HCT116 (cell line): Measurements from ENCODE around the gene SFXN4. TPM values are rescaled to one million over a fixed set of nuclear protein-coding genes. Genes with fewer than 3 reads are reported as not detected.

Source experiments
- ATAC-seq: fragments of 200-7000 bp; cut with Tn5 transposase; 2 replicates; pipeline ENCODE4 v1.9.1; 2020; ENCODE audit warnings: mild to moderate bottlenecking, moderate library complexity
- BruUV-seq: library from RNA; stranded (reverse); fragments of 400-500 nt; replicated peaks from 2 replicates; lab custom pipeline; 2021; lab: Mats Ljungman, UMichigan
- CTCF ChIA-PET: fragments of 300-600 bp; sonication (Branson Sonifier 250); formaldehyde crosslinking; loops from one replicate; lab custom pipeline; 2021; ENCODE audit warnings: antibody characterized with exemption; lab: Charles Lee
- POLR2A ChIA-PET: fragments of 300-600, 350-600 bp; sonication (Branson Sonifier 250); formaldehyde crosslinking; loops from one replicate; lab custom pipeline; 2021; ENCODE audit warnings: antibody characterized with exemption; lab: Charles Lee
- RAD21 ChIA-PET, 2 experiments: fragments of 300-600 bp; sonication (Branson Sonifier 250); formaldehyde crosslinking; loops; one replicate each; lab custom pipeline; 2023; ENCODE audit warnings: low total read pairs in 2 of 2; ENCODE audit not compliant: uncharacterized antibody in 2 of 2, unreplicated experiment in 2 of 2, low non-redundant PET in 1 of 2; lab: Charles Lee
- DNase-seq: peaks from one replicate; pipeline ENCODE4 v3.0.0-alpha.2; 2010; ENCODE audit warnings: low read depth, low spot score
- H2AFZ ChIP-seq: fragments of 200-600 bp; shearing (Covaris generic), sonication (generic); 2 replicates; pipeline ENCODE4 v1.6.1; 2017; ENCODE audit warnings: low read depth, mixed run types, mixed read lengths, antibody characterized with exemption, low read length; ENCODE audit not compliant: poor library complexity, severe bottlenecking
- H3K27ac ChIP-seq: 2 replicates; pipeline ENCODE4 v1.5.1; 2012; ENCODE audit warnings: low read depth, low read length
- H3K27me3 ChIP-seq: fragments of 200-600 bp; sonication (generic); 2 replicates; pipeline ENCODE4 v1.6.1; 2016; ENCODE audit warnings: mixed run types, low read length, mixed read lengths; ENCODE audit not compliant: insufficient read depth
- H3K36me3 ChIP-seq, 2 experiments: fragments of 200-500 bp in 1 of 2; fragments of 200-600 bp in 1 of 2; sonication (Bioruptor generic) in 1 of 2; sonication (generic) in 1 of 2; 2 replicates each; pipeline versions ENCODE4 v1.5.1 to v1.6.1; 2014 to 2016; ENCODE audit warnings: low read length in 2 of 2, inconsistent platforms in 1 of 2, mixed read lengths in 1 of 2, mixed run types in 1 of 2; ENCODE audit not compliant: insufficient read depth in 2 of 2, control insufficient read depth in 1 of 2
- H3K4me1 ChIP-seq, 2 experiments: fragments of 200-600 bp in 1 of 2; sonication (generic) in 1 of 2; 2 replicates each; pipeline versions ENCODE4 v1.5.1 to v1.6.1; 2012 to 2017; ENCODE audit warnings: low read length in 2 of 2, inconsistent platforms in 1 of 2, mild to moderate bottlenecking in 1 of 2, mixed read lengths in 1 of 2, mixed run types in 1 of 2, moderate library complexity in 1 of 2; ENCODE audit not compliant: insufficient read depth in 2 of 2, control insufficient read depth in 1 of 2
- H3K4me2 ChIP-seq: fragments of 200-600 bp; sonication (generic); 2 replicates; pipeline ENCODE4 v1.6.1; 2017; ENCODE audit warnings: mixed run types, low read length, mixed read lengths
- H3K4me3 ChIP-seq, 2 experiments: fragments of 200-600 bp in 1 of 2; sonication (generic) in 1 of 2; replicated peaks in 1 of 2; 2 replicates each; pipeline ENCODE4 v1.5.1; 2011 to 2016; ENCODE audit warnings: low read length in 2 of 2, control low read depth in 1 of 2, low read depth in 1 of 2, mild to moderate bottlenecking in 1 of 2, mixed read lengths in 1 of 2, mixed run types in 1 of 2
- H3K79me2 ChIP-seq: fragments of 200-600 bp; sonication (generic); 2 replicates; pipeline ENCODE4 v1.6.1; 2017; ENCODE audit warnings: mild to moderate bottlenecking, mixed run types, low read length, moderate library complexity, mixed read lengths; ENCODE audit not compliant: insufficient read depth
- H3K9ac ChIP-seq: fragments of 200-600 bp; sonication (generic); 2 replicates; pipeline ENCODE4 v1.6.1; 2016; ENCODE audit warnings: low read length, mixed read lengths
- H3K9me2 ChIP-seq: fragments of 200-600 bp; sonication (generic), shearing (Covaris generic); 2 replicates; pipeline ENCODE4 v1.6.1; 2017; ENCODE audit warnings: mixed run types, mild to moderate bottlenecking, moderate library complexity; ENCODE audit not compliant: insufficient read depth
- H3K9me3 ChIP-seq, 2 experiments: fragments of 200-500 bp in 1 of 2; fragments of 200-600 bp in 1 of 2; sonication (Bioruptor generic) in 1 of 2; sonication (generic) in 1 of 2; 2 replicates each; pipeline ENCODE4 v1.6.1; 2014 to 2017; ENCODE audit warnings: low read length in 2 of 2, mixed read lengths in 2 of 2, inconsistent platforms in 1 of 2, low read depth in 1 of 2, mild to moderate bottlenecking in 1 of 2, mixed run types in 1 of 2, moderate library complexity in 1 of 2; ENCODE audit not compliant: control insufficient read depth in 1 of 2, insufficient read depth in 1 of 2
- H4K20me1 ChIP-seq: fragments of 200-600 bp; sonication (generic), shearing (Covaris generic); 2 replicates; pipeline ENCODE4 v1.6.1; 2017; ENCODE audit warnings: mixed run types, mild to moderate bottlenecking, moderate library complexity; ENCODE audit not compliant: insufficient read depth
- CEBPB ChIP-seq: IDR thresholded peaks from 2 replicates; pipeline ENCODE4 v1.6.1; 2012; ENCODE audit warnings: low read depth
- EZH2phosphoT487 ChIP-seq: fragments of 200-600 bp; IDR thresholded peaks from 2 replicates; pipeline ENCODE4 v1.6.1; 2018; ENCODE audit warnings: antibody characterized with exemption, borderline replicate concordance
- JUND ChIP-seq: IDR thresholded peaks from 2 replicates; pipeline ENCODE4 v1.6.1; 2012
- POLR2AphosphoS5 ChIP-seq: IDR thresholded peaks from 2 replicates; pipeline ENCODE4 v1.6.1; 2011; ENCODE audit warnings: mild to moderate bottlenecking, low read depth, low read length, moderate library complexity
- RAD21 ChIP-seq: IDR thresholded peaks from 2 replicates; pipeline ENCODE4 v1.6.1; 2012; ENCODE audit warnings: low read depth, mild to moderate bottlenecking
- TCF7L2 ChIP-seq: IDR thresholded peaks from 2 replicates; pipeline ENCODE4 v1.7.0; 2011; ENCODE audit warnings: borderline replicate concordance, inconsistent platforms; ENCODE audit not compliant: insufficient read depth, insufficient read length; ENCODE audit errors: extremely low read depth
- intact Hi-C: fragments of 100-400 bp; cut with micrococcal nuclease; formaldehyde crosslinking; loops from 2 replicates; pipeline ENCODE4 v1.10.0; 2022
- total RNA-seq: library from RNA; stranded (reverse); gene quantifications from one replicate; pipeline ENCODE4 v1.2.1, GENCODE V29; 2021; ENCODE audit not compliant: unreplicated experiment
- TF ChIP-seq, protein P1 (sequence below), 3 experiments: fragments of 200-600 bp in 1 of 3; sonication (generic) in 1 of 3; IDR thresholded peaks in 2 of 3; conservative IDR thresholded peaks in 1 of 3; 2 replicates each; pipeline ENCODE4 v1.5.1; 2012 to 2017; ENCODE audit warnings: low read depth in 2 of 3, low read length in 2 of 3, antibody characterized with exemption in 1 of 3, borderline replicate concordance in 1 of 3, control low read depth in 1 of 3, mild to moderate bottlenecking in 1 of 3, mixed read lengths in 1 of 3, mixed run types in 1 of 3, moderate library complexity in 1 of 3; ENCODE audit not compliant: insufficient read depth in 1 of 3

The SFXN4 gene
- total RNA-seq, 1 experiment from 2014 or later: 58.2 TPM

DNA sequence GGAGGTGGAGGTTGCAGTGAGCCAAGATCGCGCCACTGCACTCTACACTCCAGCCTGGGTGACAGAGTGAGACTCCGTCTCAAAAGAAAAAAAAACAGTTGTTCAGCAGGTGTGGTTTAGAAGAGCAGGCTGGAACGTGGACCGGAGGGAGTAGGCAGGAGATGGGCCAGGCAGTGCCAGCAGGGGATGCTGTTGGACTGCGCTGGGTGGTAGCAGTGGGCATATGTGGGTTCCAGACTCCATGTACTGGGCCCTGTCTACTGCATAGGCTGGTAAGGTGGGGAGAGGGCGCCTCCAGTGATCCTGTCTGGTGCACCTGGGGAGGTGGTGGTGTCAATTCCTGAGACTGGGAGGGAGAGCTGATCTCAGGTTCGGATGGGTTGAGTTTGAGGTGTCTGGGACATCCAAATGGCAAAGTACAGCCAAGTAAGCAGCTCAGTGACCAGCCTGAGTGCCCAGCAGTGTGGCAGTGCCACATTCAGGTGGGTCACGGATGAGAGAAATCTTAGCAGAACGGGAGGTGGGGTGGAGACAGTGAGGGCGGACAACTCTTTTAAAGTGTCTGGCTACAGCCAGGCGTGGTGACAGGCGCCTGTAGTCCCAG is 25.9 kb downstream of the SFXN4 start:
- H3K9ac ChIP-seq: no peak overlapping the region
- no peaks in the 10 kb centered on the region for H3K9me2 ChIP-seq
- H3K79me2 ChIP-seq: no peaks in the 10 kb centered on the region
- H3K36me3 ChIP-seq: peaks cover 0 to 10% of the 10 kb centered on the region in 2 experiments; a peak in 3 of 4 replicates
- TF ChIP-seq JUND: no peak
- TF ChIP-seq, protein P1, sequence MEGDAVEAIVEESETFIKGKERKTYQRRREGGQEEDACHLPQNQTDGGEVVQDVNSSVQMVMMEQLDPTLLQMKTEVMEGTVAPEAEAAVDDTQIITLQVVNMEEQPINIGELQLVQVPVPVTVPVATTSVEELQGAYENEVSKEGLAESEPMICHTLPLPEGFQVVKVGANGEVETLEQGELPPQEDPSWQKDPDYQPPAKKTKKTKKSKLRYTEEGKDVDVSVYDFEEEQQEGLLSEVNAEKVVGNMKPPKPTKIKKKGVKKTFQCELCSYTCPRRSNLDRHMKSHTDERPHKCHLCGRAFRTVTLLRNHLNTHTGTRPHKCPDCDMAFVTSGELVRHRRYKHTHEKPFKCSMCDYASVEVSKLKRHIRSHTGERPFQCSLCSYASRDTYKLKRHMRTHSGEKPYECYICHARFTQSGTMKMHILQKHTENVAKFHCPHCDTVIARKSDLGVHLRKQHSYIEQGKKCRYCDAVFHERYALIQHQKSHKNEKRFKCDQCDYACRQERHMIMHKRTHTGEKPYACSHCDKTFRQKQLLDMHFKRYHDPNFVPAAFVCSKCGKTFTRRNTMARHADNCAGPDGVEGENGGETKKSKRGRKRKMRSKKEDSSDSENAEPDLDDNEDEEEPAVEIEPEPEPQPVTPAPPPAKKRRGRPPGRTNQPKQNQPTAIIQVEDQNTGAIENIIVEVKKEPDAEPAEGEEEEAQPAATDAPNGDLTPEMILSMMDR (IDR thresholded peaks at IDR 0.05 in 2 of 3, conservative IDR thresholded peaks at IDR 0.05 in 1 of 3; ENCODE audit: borderline replicate concordance in 1 of 3, insufficient read depth in 1 of 3, low read depth in 2 of 3, low read length in 2 of 3): peak; percentile 53 to 82 (median 68); a peak in 5 of 6 replicates
- peak; percentile 85 for TF ChIP-seq RAD21
- POLR2A ChIA-PET: no interaction called here
- no peaks in the 10 kb centered on the region for H3K27me3 ChIP-seq
- CTCF ChIA-PET: interaction anchor here (1.1 to 2.0 kb wide), 2 partner anchors 59 to 350 kb away, joined by 3 to 10 read pairs; no protein-coding TSS in a partner anchor
- no peak overlapping the region for H3K27ac ChIP-seq
- DNase-seq (peak; percentile 16), ATAC-seq (peak; percentile 83)
- RAD21 ChIA-PET: no interaction called here
- intact Hi-C loops: no loop called here
- no peaks in the 10 kb centered on the region for H3K9me3 ChIP-seq
- no peak overlapping the region for H3K4me2 ChIP-seq
- no peaks in the 10 kb centered on the region for H4K20me1 ChIP-seq
- H3K4me3 ChIP-seq: no peak overlapping the region
- H3K4me1 ChIP-seq: no peaks in the 10 kb centered on the region
- BruUV-seq: no TSS peak
- H2AFZ ChIP-seq: no peak overlapping the region

DNA sequence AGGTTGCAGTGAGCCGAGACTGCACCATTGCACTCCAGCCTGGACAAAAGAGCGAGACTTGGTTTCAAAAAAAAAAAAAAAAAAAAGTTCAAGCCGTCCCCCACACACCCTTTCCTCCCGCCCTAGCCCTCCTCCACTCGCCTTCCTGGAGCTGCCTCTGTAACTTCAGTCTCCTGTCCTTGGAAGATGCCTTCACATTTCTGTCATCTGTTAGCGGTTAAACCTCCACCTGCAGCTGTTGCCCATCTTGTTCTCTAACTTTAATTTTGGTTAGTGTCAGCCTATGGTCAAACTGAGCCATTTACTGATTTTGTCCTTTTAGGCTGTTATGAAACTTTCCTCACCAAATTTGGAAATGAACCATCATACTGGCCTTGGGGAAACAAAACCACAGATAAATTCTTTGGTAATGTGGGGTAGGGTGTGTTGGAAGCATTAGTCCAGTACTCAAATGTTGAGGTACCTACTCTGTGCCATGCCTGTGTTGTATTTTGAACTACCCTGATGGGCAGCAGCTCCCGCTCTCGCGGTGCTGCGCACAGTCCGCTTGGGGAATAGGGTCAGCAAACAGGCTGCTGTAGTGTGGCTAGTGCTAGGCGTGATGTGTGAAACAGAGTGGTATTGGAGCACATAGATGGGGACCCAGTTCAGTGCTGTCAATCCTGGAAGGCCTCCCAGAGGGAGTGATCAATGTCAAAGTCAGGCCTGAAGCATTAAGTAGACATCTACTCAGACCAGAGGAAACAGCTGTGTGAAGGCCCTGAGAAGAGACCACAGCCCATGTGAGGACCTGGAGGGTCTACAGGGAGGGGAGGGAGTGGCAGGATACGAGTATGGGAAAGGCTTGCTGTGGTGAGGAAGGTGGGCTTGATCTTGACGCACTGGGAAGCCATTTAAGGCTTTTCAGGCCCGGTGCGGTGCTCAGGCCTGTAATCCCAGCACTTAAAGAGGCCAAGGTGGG is 26.9 kb downstream of the SFXN4 start:
- ChIA-PET POLR2A (no interaction called here), RAD21 (no interaction called here), CTCF (interaction anchor here (0.5 to 2.0 kb wide), 5 partner anchors 34 to 416 kb away, joined by 3 to 10 read pairs (median 4); partner anchors contain the start of gene DENND10)
- H3K9me2 ChIP-seq: no peaks in the 10 kb centered on the region
- H3K36me3 ChIP-seq: peaks cover 4 to 12% of the 10 kb centered on the region in 2 experiments; a peak in 3 of 4 replicates
- no TSS peak for BruUV-seq
- no peaks in the 10 kb centered on the region for H4K20me1 ChIP-seq
- intact Hi-C loops: no loop called here
- H2AFZ ChIP-seq: no peak overlapping the region
- no peak for DNase-seq
- ATAC-seq: no peak
- H3K79me2 ChIP-seq: no peaks in the 10 kb centered on the region
- H3K4me2 ChIP-seq: no peak overlapping the region
- H3K27me3 ChIP-seq: no peaks in the 10 kb centered on the region
- no peaks in the 10 kb centered on the region for H3K9me3 ChIP-seq
- no peak for TF ChIP-seq TCF7L2
- no peak for TF ChIP-seq POLR2AphosphoS5
- TF ChIP-seq, protein P1 (IDR thresholded peaks at IDR 0.05 in 2 of 3, conservative IDR thresholded peaks at IDR 0.05 in 1 of 3; ENCODE audit: borderline replicate concordance in 1 of 3, insufficient read depth in 1 of 3, low read depth in 2 of 3, low read length in 2 of 3): no peak
- no peak for TF ChIP-seq CEBPB
- no peak for TF ChIP-seq EZH2phosphoT487
- no peak overlapping the region for H3K4me3 ChIP-seq
- H3K27ac ChIP-seq: no peak overlapping the region
- H3K4me1 ChIP-seq: no peaks in the 10 kb centered on the region
- no peak overlapping the region for H3K9ac ChIP-seq
